K562 (cell line): ENCODE measurements around the gene DMAC2L. TPM values are rescaled to one million over a fixed set of nuclear protein-coding genes. Genes with fewer than 3 reads are reported as not detected.

Source experiments
- ATAC-seq: fragments of 200-7000 bp; cut with Tn5 transposase; 3 replicates; pipeline ENCODE4 v1.9.1; 2020; ENCODE audit warnings: moderate library complexity
- BruUV-seq: library from RNA; stranded (reverse); fragments of 400-500 nt; replicated peaks from 2 replicates; lab custom pipeline; 2021; lab: Mats Ljungman, UMichigan
- CTCF ChIA-PET: fragments of 300-600 bp; formaldehyde crosslinking; extraction: SDS; loops from one replicate; lab custom pipeline; 2021; ENCODE audit warnings: low intra/inter-chr PET ratio; lab: Yijun Ruan, JAX
- POLR2A ChIA-PET: fragments of 300-600, 350-650 bp; sonication (Branson Sonifier 250); formaldehyde crosslinking; extraction: SDS; loops from one replicate; lab custom pipeline; 2021; ENCODE audit warnings: antibody characterized with exemption, inconsistent platforms; lab: Yijun Ruan, JAX
- DNase-seq, 4 experiments: peaks; one replicate each; pipeline versions ENCODE4 v3.0.0 to v3.0.0-alpha.2; 2011 to 2018; ENCODE audit warnings: low spot score in 3 of 4, mixed read lengths in 3 of 4; ENCODE audit errors: extremely low read depth in 1 of 4
- FAIRE-seq: peaks from 2 replicates; lab custom pipeline; 2011; peaks lifted over from hg19 to GRCh38; lab: Jason Lieb, UNC
- H2AFZ ChIP-seq: 2 replicates; pipeline ENCODE4 v1.6.0; 2011; ENCODE audit warnings: low read depth, low read length, control low read depth, inconsistent platforms
- H3K27ac ChIP-seq: fragments of 200-600 bp; 3 replicates; pipeline ENCODE4 v1.8.0; 2011; ENCODE audit warnings: low read depth, mild to moderate bottlenecking, control low read depth, inconsistent platforms, low read length, moderate library complexity, mixed read lengths; ENCODE audit errors: extremely low read depth
- H3K27me3 ChIP-seq, 2 experiments: fragments of 300-600 bp in 1 of 2; 2 replicates in 1 of 2; 3 replicates in 1 of 2; pipeline versions ENCODE4 v1.6.0 to v1.8.0; 2011; ENCODE audit warnings: inconsistent platforms in 2 of 2, low read length in 2 of 2, mild to moderate bottlenecking in 1 of 2, mixed read lengths in 1 of 2, moderate library complexity in 1 of 2; ENCODE audit not compliant: control insufficient read depth in 2 of 2, insufficient read depth in 2 of 2
- H3K36me3 ChIP-seq: fragments of 300-600 bp; 3 replicates; pipeline ENCODE4 v1.8.0; 2011; ENCODE audit warnings: mild to moderate bottlenecking, low read length, inconsistent platforms; ENCODE audit not compliant: control insufficient read depth, insufficient read depth
- H3K4me1 ChIP-seq, 2 experiments: fragments of 200-600 bp in 1 of 2; replicated peaks in 1 of 2; 2 replicates in 1 of 2; 3 replicates in 1 of 2; pipeline versions ENCODE4 v1.5.1 to v1.8.0; 2011; ENCODE audit warnings: inconsistent platforms in 2 of 2, low read length in 2 of 2, mild to moderate bottlenecking in 1 of 2, mixed read lengths in 1 of 2, moderate library complexity in 1 of 2; ENCODE audit not compliant: control insufficient read depth in 2 of 2, insufficient read depth in 2 of 2
- H3K4me2 ChIP-seq: 2 replicates; pipeline ENCODE4 v1.6.1; 2011; ENCODE audit warnings: low read length, control low read depth, inconsistent platforms, mixed read lengths; ENCODE audit not compliant: insufficient read depth
- H3K4me3 ChIP-seq: fragments of 200-600 bp; sonication (generic), shearing (Covaris generic); 2 replicates; pipeline ENCODE4 v1.5.1; 2016; ENCODE audit warnings: control low read depth, inconsistent platforms
- H3K79me2 ChIP-seq: fragments of 200-600 bp; 3 replicates; pipeline ENCODE4 v1.8.0; 2011; ENCODE audit warnings: low read length, inconsistent platforms; ENCODE audit not compliant: control insufficient read depth, insufficient read depth
- H3K9ac ChIP-seq, 2 experiments: 2 replicates each; pipeline versions ENCODE4 v1.6.0 to v1.6.1; 2011; ENCODE audit warnings: low read depth in 2 of 2, low read length in 2 of 2, control low read depth in 1 of 2, inconsistent platforms in 1 of 2, mild to moderate bottlenecking in 1 of 2, mixed read lengths in 1 of 2; ENCODE audit not compliant: insufficient read depth in 1 of 2
- H3K9me1 ChIP-seq: one replicate; pipeline ENCODE4 v1.6.0; 2011; ENCODE audit warnings: inconsistent platforms, mild to moderate bottlenecking, low read length, moderate library complexity; ENCODE audit not compliant: control insufficient read depth, insufficient read depth
- H3K9me3 ChIP-seq: replicated peaks from 2 replicates; pipeline ENCODE4 v1.5.1; 2011; ENCODE audit warnings: low read depth, low read length, inconsistent platforms; ENCODE audit not compliant: control insufficient read depth, insufficient read depth
- H4K20me1 ChIP-seq: replicated peaks from 2 replicates; pipeline ENCODE4 v1.6.1; 2011; ENCODE audit warnings: low read length, inconsistent platforms, mixed read lengths; ENCODE audit not compliant: control insufficient read depth, insufficient read depth
- CBX1 ChIP-seq: sonication (generic); IDR thresholded peaks from 2 replicates; pipeline ENCODE4 v1.6.1; 2016; ENCODE audit warnings: antibody characterized with exemption, low read depth, mild to moderate bottlenecking
- CEBPG ChIP-seq, 3 experiments: fragments of 200-800 bp in 1 of 3; sonication (Bioruptor generic) in 1 of 3; sonication (generic) in 1 of 3; formaldehyde crosslinking in 1 of 3; IDR thresholded peaks in 2 of 3; conservative IDR thresholded peaks in 1 of 3; 2 replicates each; pipeline versions ENCODE4 v1.6.1 to v1.8.0; 2016 to 2022; ENCODE audit warnings: missing compliant biosample characterization in 2 of 3, missing genetic modification characterization in 2 of 3, mild to moderate bottlenecking in 1 of 3, missing genetic modification reagents in 1 of 3
- COPS2 ChIP-seq: fragments of 450-650 bp; conservative IDR thresholded peaks from 2 replicates; pipeline ENCODE4 v1.6.1; 2016; ENCODE audit warnings: mild to moderate bottlenecking, moderate library complexity
- CSDE1 ChIP-seq, 2 experiments: fragments of 450-650 bp; IDR thresholded peaks; 2 replicates each; pipeline ENCODE4 v1.6.1; 2016; ENCODE audit warnings: mild to moderate bottlenecking in 1 of 2
- CXXC5 ChIP-seq: fragments of 250-450 bp; sonication (Bioruptor Pico); IDR thresholded peaks from 2 replicates; pipeline ENCODE4 v1.8.0; 2022; ENCODE audit warnings: inconsistent platforms, mild to moderate bottlenecking, moderate library complexity
- DNMT1 ChIP-seq: fragments of 450-650 bp; IDR thresholded peaks from 2 replicates; pipeline ENCODE4 v1.6.1; 2016; ENCODE audit warnings: antibody characterized with exemption, mild to moderate bottlenecking
- ESRRA ChIP-seq: fragments of 450-650 bp; IDR thresholded peaks from 2 replicates; pipeline ENCODE4 v1.6.1; 2014; ENCODE audit warnings: low read depth, mild to moderate bottlenecking, moderate library complexity, borderline replicate concordance
- FOXM1 ChIP-seq, 2 experiments: fragments of 450-650 bp in 1 of 2; sonication (generic) in 1 of 2; formaldehyde crosslinking in 1 of 2; IDR thresholded peaks; 2 replicates each; pipeline versions ENCODE4 v1.6.1 to v1.9.0; 2017 to 2022; ENCODE audit warnings: low read depth in 2 of 2, mild to moderate bottlenecking in 2 of 2, missing genetic modification reagents in 1 of 2, moderate library complexity in 1 of 2
- IFI16 ChIP-seq: fragments of 250-450 bp; sonication (Bioruptor Pico); IDR thresholded peaks from 2 replicates; pipeline ENCODE4 v2.1.2; 2022; ENCODE audit warnings: mild to moderate bottlenecking, inconsistent platforms
- NR2C1 ChIP-seq, 2 experiments: fragments of 450-650 bp; IDR thresholded peaks; 2 replicates each; pipeline ENCODE4 v1.6.1; 2017; ENCODE audit warnings: mild to moderate bottlenecking in 2 of 2, antibody characterized with exemption in 1 of 2, inconsistent platforms in 1 of 2, missing compliant biosample characterization in 1 of 2, missing genetic modification characterization in 1 of 2
- PHB ChIP-seq: fragments of 250-450 bp; sonication (Bioruptor Pico); IDR thresholded peaks from 2 replicates; pipeline ENCODE4 v1.5.0; 2021
- SMAD4 ChIP-seq: fragments of 250-450 bp; sonication (Bioruptor Pico); conservative IDR thresholded peaks from 2 replicates; pipeline ENCODE4 v1.8.0; 2021; ENCODE audit warnings: inconsistent platforms, mild to moderate bottlenecking, moderate library complexity
- TARDBP ChIP-seq: fragments of 450-650 bp; IDR thresholded peaks from 2 replicates; pipeline ENCODE4 v1.6.1; 2016
- ZFX ChIP-seq: sonication (generic); formaldehyde crosslinking; IDR thresholded peaks from 2 replicates; pipeline ENCODE4 v1.8.0; 2022; ENCODE audit warnings: mild to moderate bottlenecking, missing genetic modification reagents, moderate library complexity
- ZNF316 ChIP-seq: fragments of 450-650 bp; IDR thresholded peaks from 2 replicates; pipeline ENCODE4 v1.6.1; 2016
- ZNF668 ChIP-seq: fragments of 250-450 bp; sonication (Bioruptor Pico); IDR thresholded peaks from 2 replicates; pipeline ENCODE4 v1.8.0; 2022; ENCODE audit warnings: mild to moderate bottlenecking, inconsistent platforms
- WGBS: fragments of 100-300 bp; shearing (Covaris generic); methylation state at CpG from one replicate; pipeline ENCODE4 v1.1.6; 2016; ENCODE audit warnings: low coverage, mixed read lengths; ENCODE audit not compliant: insufficient coverage; ENCODE audit errors: missing lambda C conversion rate; 5-methylcytosine and 5-hydroxymethylcytosine counted together
- in situ Hi-C: fragments of 300-500 bp; cut with MboI; formaldehyde crosslinking; loops from 4 replicates; pipeline ENCODE4 v1.15.0; 2018; ENCODE audit warnings: inconsistent platforms, mixed read lengths
- intact Hi-C: fragments of 100-400 bp; cut with micrococcal nuclease; formaldehyde crosslinking; loops from 2 replicates; pipeline ENCODE4 v1.14.2; 2022
- polyA plus RNA-seq, 8 experiments: library from polyadenylated mRNA; depleted of rRNA in 4 of 8; stranded (reverse) in 5 of 8; unstranded in 3 of 8; fragments of >200 nt; fragmentation: Nextera tagmentation in 2 of 8; fragmentation: Illumina TruSeq in 1 of 8; extraction: Ambion mirVana in 2 of 8; extraction: Trizol in 1 of 8; gene quantifications; 2 replicates each; pipeline versions ENCODE4 v1.2.1 to v1.2.3, GENCODE V29; 2011 to 2014; ENCODE audit warnings: inconsistent platforms in 1 of 8, missing spikeins in 1 of 8
- total RNA-seq, 7 experiments: library from RNA; depleted of rRNA in 6 of 7; stranded (reverse); fragments of >200 nt in 6 of 7; fragmentation: Illumina TruSeq in 2 of 7; extraction: Trizol in 2 of 7; gene quantifications; 2 replicates each; pipeline versions ENCODE4 v1.2.1 to v1.2.3, GENCODE V29; 2011 to 2021; ENCODE audit warnings: low replicate concordance in 1 of 7
- TF ChIP-seq, protein P1 (sequence below): IDR thresholded peaks from 3 replicates; pipeline ENCODE4 v1.6.1; 2011; ENCODE audit warnings: borderline replicate concordance, mild to moderate bottlenecking; ENCODE audit not compliant: insufficient read length, insufficient read depth
- TF ChIP-seq, protein P2 (sequence below): sonication (generic); formaldehyde crosslinking; IDR thresholded peaks from 2 replicates; pipeline ENCODE4 v1.8.0; 2022; ENCODE audit warnings: mild to moderate bottlenecking, missing genetic modification reagents
- TF ChIP-seq, protein P3 (sequence below): sonication (generic); formaldehyde crosslinking; IDR thresholded peaks from 2 replicates; pipeline ENCODE4 v1.8.1; 2023; ENCODE audit warnings: mild to moderate bottlenecking, missing genetic modification reagents

Gene DMAC2L
- total and polyA plus RNA-seq, 9 of the 15 experiments (the other 6 are each of a cell fraction or from before 2014, with no cell fraction given): 4.0 to 37.2 (median 9.3) TPM

DNA sequence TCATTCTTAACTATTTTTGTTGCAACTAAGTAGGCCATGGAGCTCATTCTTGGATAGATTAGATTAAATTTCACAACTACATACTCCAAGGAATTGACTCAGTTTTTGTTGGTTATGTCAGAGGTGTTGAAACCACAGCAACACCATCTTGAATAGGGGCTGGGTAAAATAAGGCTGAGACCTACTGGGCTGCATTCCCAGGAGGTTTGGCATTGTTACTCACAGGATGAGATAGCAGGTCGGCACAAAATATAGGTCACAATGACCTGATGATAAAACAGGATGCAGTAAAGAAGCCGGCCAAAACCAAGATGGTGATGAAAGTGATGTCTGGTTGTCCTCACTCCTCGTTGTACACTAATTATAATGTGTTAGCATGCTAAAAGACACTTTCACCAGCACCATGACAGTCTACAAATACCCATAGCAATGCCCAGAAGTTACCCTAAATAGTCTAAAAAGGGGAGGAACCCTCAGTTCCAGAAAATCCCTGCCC is 20.9 kb downstream of the DMAC2L start:
- H3K4me1 ChIP-seq: peaks cover 0 to 5% of the 10 kb centered on the region in 2 experiments; a peak in 1 of 5 replicates
- 46% methylated on average over 3 of the region's 3 CpGs for WGBS
- no peak overlapping the region for H3K27ac ChIP-seq
- H3K27me3 ChIP-seq: no peaks in the 10 kb centered on the region
- BruUV-seq: no TSS peak
- H3K4me2 ChIP-seq: no peak overlapping the region
- intact Hi-C loops: no loop called here
- FAIRE-seq (no peak), ATAC-seq (no peak), DNase-seq (no peak)
- H3K9me3 ChIP-seq: no peaks in the 10 kb centered on the region
- H3K79me2 ChIP-seq: no peaks in the 10 kb centered on the region
- ChIA-PET CTCF (no interaction called here), POLR2A (interaction anchor here (0.7 kb wide), 1 partner anchor 199 kb away, joined by 3 read pairs; the partner anchor contains the start of gene MAP4K5)
- no peak overlapping the region for H3K9ac ChIP-seq
- H3K36me3 ChIP-seq: peaks cover 17% of the 10 kb centered on the region; the same call in 2 of the 3 replicates
- no peaks in the 10 kb centered on the region for H3K9me1 ChIP-seq
- no peak overlapping the region for H3K4me3 ChIP-seq
- H2AFZ ChIP-seq: no peak overlapping the region
- no peaks in the 10 kb centered on the region for H4K20me1 ChIP-seq
- in situ Hi-C loops: loop anchor here (25.0 kb wide), 1 partner anchor 454 kb away; no protein-coding TSS in a partner anchor
- TF ChIP-seq PHB (CRISPR knock-in tag) (no peak), ESRRA (no peak), CXXC5 (0 out of 2 replicates have a peak, but pooled peaks have one; percentile 15), ZNF316 (no peak), IFI16 (CRISPR knock-in tag) (no peak), TARDBP (no peak), FOXM1 (IDR thresholded peaks at IDR 0.05; ENCODE audit: low read depth) (no peak), FOXM1 (CRISPR knock-in tag; IDR thresholded peaks at IDR 0.05; ENCODE audit: low read depth) (no peak), SMAD4 (CRISPR knock-in tag) (peak; percentile 41; the same call in 1 of the 2 replicates), ZNF668 (CRISPR knock-in tag) (0 out of 2 replicates have a peak, but pooled peaks have one; percentile 47), CSDE1 (IDR thresholded peaks at IDR 0.05) (no peak), COPS2 (no peak), NR2C1 (IDR thresholded peaks at IDR 0.05) (no peak), NR2C1 (tag; IDR thresholded peaks at IDR 0.05) (no peak), CBX1 (no peak), ZFX (CRISPR knock-in tag) (no peak), CEBPG (CRISPR knock-in tag; IDR thresholded peaks at IDR 0.05) (no peak), CEBPG (tag; conservative IDR thresholded peaks at IDR 0.05 in 1 of 2, IDR thresholded peaks at IDR 0.05 in 1 of 2) (no peak), DNMT1 (no peak)
- TF ChIP-seq, protein P1, sequence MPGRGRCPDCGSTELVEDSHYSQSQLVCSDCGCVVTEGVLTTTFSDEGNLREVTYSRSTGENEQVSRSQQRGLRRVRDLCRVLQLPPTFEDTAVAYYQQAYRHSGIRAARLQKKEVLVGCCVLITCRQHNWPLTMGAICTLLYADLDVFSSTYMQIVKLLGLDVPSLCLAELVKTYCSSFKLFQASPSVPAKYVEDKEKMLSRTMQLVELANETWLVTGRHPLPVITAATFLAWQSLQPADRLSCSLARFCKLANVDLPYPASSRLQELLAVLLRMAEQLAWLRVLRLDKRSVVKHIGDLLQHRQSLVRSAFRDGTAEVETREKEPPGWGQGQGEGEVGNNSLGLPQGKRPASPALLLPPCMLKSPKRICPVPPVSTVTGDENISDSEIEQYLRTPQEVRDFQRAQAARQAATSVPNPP: no peak
- TF ChIP-seq, protein P2, sequence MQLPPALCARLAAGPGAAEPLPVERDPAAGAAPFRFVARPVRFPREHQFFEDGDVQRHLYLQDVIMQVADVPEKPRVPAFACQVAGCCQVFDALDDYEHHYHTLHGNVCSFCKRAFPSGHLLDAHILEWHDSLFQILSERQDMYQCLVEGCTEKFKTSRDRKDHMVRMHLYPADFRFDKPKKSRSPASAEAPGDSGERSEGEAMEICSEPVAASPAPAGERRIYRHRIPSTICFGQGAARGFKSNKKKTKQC (CRISPR knock-in tag): no peak
- TF ChIP-seq, protein P3, sequence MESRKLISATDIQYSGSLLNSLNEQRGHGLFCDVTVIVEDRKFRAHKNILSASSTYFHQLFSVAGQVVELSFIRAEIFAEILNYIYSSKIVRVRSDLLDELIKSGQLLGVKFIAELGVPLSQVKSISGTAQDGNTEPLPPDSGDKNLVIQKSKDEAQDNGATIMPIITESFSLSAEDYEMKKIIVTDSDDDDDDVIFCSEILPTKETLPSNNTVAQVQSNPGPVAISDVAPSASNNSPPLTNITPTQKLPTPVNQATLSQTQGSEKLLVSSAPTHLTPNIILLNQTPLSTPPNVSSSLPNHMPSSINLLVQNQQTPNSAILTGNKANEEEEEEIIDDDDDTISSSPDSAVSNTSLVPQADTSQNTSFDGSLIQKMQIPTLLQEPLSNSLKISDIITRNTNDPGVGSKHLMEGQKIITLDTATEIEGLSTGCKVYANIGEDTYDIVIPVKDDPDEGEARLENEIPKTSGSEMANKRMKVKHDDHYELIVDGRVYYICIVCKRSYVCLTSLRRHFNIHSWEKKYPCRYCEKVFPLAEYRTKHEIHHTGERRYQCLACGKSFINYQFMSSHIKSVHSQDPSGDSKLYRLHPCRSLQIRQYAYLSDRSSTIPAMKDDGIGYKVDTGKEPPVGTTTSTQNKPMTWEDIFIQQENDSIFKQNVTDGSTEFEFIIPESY (CRISPR knock-in tag): no peak
